ENCODE measurements around the gene TFF2.

TFF2 gene

DNA sequence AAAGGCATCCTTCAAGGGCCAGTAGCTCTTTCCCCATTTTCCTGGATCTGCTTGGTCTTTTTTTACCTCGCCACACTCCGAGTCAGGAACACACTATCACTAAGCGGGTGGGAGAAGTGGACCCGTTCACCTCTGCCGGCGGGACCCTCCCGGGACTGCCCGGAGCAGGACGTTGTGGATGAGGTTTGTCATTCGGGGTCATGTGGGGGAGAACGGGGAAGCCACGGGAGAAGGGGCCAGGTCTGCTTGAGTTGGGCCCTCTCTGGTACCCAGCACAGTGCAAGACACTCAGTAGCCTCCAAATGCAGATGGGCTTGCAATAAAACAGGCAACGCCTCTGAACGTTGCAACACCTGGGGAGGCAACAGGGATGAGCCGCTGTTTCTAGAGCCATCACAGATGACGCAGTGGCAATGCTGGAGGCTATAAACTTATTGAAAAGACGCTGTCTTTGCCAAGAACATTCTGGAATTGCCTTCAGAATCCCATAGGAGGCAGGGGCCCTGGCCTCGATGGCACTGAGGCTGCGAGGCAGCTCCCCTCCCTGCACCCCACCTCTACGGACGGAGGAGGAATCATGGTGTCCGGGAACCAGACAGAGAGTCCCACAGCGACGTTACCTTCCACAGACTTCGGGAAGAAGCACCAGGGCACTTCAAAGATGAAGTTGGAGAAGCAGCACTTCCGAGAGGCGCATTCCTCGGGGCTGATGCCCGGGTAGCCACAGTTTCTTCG, 3.8 kb downstream of the TFF2 start (continued):
- TF ChIP-seq, protein P1, sequence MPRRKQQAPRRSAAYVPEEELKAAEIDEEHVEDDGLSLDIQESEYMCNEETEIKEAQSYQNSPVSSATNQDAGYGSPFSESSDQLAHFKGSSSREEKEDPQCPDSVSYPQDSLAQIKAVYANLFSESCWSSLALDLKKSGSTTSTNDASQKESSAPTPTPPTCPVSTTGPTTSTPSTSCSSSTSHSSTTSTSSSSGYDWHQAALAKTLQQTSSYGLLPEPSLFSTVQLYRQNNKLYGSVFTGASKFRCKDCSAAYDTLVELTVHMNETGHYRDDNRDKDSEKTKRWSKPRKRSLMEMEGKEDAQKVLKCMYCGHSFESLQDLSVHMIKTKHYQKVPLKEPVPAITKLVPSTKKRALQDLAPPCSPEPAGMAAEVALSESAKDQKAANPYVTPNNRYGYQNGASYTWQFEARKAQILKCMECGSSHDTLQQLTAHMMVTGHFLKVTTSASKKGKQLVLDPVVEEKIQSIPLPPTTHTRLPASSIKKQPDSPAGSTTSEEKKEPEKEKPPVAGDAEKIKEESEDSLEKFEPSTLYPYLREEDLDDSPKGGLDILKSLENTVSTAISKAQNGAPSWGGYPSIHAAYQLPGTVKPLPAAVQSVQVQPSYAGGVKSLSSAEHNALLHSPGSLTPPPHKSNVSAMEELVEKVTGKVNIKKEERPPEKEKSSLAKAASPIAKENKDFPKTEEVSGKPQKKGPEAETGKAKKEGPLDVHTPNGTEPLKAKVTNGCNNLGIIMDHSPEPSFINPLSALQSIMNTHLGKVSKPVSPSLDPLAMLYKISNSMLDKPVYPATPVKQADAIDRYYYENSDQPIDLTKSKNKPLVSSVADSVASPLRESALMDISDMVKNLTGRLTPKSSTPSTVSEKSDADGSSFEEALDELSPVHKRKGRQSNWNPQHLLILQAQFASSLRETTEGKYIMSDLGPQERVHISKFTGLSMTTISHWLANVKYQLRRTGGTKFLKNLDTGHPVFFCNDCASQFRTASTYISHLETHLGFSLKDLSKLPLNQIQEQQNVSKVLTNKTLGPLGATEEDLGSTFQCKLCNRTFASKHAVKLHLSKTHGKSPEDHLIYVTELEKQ (tag by site-specific recombination; IDR thresholded peaks at IDR 0.05; ENCODE audit: borderline replicate concordance), result no peak
- TF ChIP-seq, protein P2, sequence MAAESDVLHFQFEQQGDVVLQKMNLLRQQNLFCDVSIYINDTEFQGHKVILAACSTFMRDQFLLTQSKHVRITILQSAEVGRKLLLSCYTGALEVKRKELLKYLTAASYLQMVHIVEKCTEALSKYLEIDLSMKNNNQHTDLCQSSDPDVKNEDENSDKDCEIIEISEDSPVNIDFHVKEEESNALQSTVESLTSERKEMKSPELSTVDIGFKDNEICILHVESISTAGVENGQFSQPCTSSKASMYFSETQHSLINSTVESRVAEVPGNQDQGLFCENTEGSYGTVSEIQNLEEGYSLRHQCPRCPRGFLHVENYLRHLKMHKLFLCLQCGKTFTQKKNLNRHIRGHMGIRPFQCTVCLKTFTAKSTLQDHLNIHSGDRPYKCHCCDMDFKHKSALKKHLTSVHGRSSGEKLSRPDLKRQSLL (tag by site-specific recombination; IDR thresholded peaks at IDR 0.05), result no peak
- TF ChIP-seq, protein P3, sequence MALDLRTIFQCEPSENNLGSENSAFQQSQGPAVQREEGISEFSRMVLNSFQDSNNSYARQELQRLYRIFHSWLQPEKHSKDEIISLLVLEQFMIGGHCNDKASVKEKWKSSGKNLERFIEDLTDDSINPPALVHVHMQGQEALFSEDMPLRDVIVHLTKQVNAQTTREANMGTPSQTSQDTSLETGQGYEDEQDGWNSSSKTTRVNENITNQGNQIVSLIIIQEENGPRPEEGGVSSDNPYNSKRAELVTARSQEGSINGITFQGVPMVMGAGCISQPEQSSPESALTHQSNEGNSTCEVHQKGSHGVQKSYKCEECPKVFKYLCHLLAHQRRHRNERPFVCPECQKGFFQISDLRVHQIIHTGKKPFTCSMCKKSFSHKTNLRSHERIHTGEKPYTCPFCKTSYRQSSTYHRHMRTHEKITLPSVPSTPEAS (tag by site-specific recombination; IDR thresholded peaks at IDR 0.05), result no peak
- TF ChIP-seq, protein P4, sequence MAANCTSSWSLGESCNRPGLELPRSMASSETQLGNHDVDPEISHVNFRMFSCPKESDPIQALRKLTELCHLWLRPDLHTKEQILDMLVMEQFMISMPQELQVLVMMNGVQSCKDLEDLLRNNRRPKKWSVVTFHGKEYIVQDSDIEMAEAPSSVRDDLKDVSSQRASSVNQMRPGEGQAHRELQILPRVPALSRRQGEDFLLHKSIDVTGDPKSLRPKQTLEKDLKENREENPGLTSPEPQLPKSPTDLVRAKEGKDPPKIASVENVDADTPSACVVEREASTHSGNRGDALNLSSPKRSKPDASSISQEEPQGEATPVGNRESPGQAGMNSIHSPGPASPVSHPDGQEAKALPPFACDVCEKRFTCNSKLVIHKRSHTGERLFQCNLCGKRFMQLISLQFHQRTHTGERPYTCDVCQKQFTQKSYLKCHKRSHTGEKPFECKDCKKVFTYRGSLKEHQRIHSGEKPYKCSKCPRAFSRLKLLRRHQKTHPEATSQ (tag by site-specific recombination; IDR thresholded peaks at IDR 0.05), result no peak

DNA sequence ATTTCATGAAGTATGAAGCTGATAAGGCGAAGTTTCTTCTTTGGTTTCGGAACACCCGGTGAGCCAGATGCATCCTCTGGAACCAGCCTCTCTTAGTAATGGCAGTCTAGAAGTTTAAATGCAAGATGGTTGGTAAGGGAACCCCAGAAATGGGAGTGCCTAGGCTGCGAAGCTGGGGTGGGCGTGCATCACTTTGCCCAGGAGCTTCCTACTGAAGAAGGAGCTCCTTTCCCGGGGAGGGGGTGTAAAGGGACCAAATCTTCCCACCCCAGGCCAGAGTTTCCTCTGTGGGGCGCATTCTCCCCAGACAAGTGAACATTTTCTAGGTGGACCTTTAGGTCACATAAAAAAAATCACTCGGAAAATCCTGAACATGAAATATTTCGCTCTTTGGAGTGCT, 4.4 kb downstream of the TFF2 start:
- Histone ChIP-seq H3K36me3 (ENCODE audit: control insufficient read depth in 2 of 2, insufficient read depth in 1 of 2, low read length in 2 of 2) (no peaks in the 10 kb centered on the region), H3K27ac (ENCODE audit: extremely low read depth, low read depth, low read length) (no peak overlapping the region), H3K4me1 (ENCODE audit: control insufficient read depth, insufficient read depth, low read length) (no peaks in the 10 kb centered on the region), H3K4me3 (ENCODE audit: low read depth, low read length) (no peak overlapping the region), H3K9me3 (ENCODE audit: control insufficient read depth, insufficient read depth, low read depth, low read length) (no peaks in the 10 kb centered on the region)
- CTCF ChIA-PET, result interaction anchor here (1.8 kb wide), 1 partner anchor 36 kb away, joined by 5 read pairs; no protein-coding TSS in a partner anchor
- POLR2A ChIA-PET, result no interaction called here
- TF ChIP-seq ZNF558 (tag by site-specific recombination; IDR thresholded peaks at IDR 0.05) (no peak), ZNF792 (tag by site-specific recombination; IDR thresholded peaks at IDR 0.05) (no peak), ZNF184 (tag by site-specific recombination; IDR thresholded peaks at IDR 0.05) (no peak), ZNF211 (tag by site-specific recombination; IDR thresholded peaks at IDR 0.05; ENCODE audit: low read depth) (no peak), ZNF837 (tag by site-specific recombination; IDR thresholded peaks at IDR 0.05) (no peak), SP7 (tag by site-specific recombination; IDR thresholded peaks at IDR 0.05) (no peak), ZNF239 (tag by site-specific recombination; IDR thresholded peaks at IDR 0.05) (no peak)

DNA sequence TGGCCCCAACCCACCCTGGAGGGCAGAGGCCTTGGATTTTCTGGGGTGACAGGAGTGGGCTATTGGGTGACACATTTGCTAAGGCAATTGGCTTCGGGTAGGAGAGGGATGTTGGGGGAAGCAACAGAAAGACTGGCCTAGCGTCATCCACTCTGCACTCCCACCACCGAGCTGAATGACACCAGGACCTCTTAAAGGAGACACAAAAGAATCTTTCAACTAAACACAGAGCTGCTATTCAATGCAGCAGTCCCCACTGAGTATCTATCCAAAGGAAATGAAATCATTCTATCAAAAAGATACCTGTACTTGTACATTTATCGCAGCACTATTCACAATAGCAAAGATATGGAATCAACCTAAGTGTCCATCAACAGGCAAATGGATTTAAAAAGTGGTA, 6.2 kb downstream of the TFF2 start:
- H3K4me1 ChIP-seq (ENCODE audit: control insufficient read depth, insufficient read depth, low read length), result no peaks in the 10 kb centered on the region
- H3K36me3 ChIP-seq (ENCODE audit: control insufficient read depth in 2 of 2, insufficient read depth in 1 of 2, low read length in 2 of 2), result no peaks in the 10 kb centered on the region
- no peak overlapping the region for H3K27ac ChIP-seq (ENCODE audit: extremely low read depth, low read depth, low read length)
- no peak overlapping the region for H3K4me3 ChIP-seq (ENCODE audit: low read depth, low read length)
- ChIA-PET POLR2A (no interaction called here), CTCF (interaction anchor here (0.5 to 1.1 kb wide), 3 partner anchors 15 to 1347 kb away, joined by 3 read pairs; no protein-coding TSS in a partner anchor)
- no peaks in the 10 kb centered on the region for H3K9me3 ChIP-seq (ENCODE audit: control insufficient read depth, insufficient read depth, low read depth, low read length)
- TF ChIP-seq, protein P3 (tag by site-specific recombination; IDR thresholded peaks at IDR 0.05), result no peak
- TF ChIP-seq FEZF1 (tag by site-specific recombination; IDR thresholded peaks at IDR 0.05) (no peak), ZFP37 (tag by site-specific recombination; IDR thresholded peaks at IDR 0.05) (no peak), ZNF585B (tag by site-specific recombination; IDR thresholded peaks at IDR 0.05) (no peak), HOXA7 (CRISPR knock-in tag; IDR thresholded peaks at IDR 0.05; ENCODE audit: borderline replicate concordance) (no peak), ZNF394 (tag by site-specific recombination; IDR thresholded peaks at IDR 0.05; ENCODE audit: borderline replicate concordance) (no peak), ZNF785 (tag by site-specific recombination; IDR thresholded peaks at IDR 0.05) (no peak), IKZF3 (tag by site-specific recombination; IDR thresholded peaks at IDR 0.05) (no peak), ZNF221 (tag by site-specific recombination; IDR thresholded peaks at IDR 0.05; ENCODE audit: borderline replicate concordance) (no peak), SP3 (tag by site-specific recombination; IDR thresholded peaks at IDR 0.05) (no peak)
- TF ChIP-seq, protein P5, sequence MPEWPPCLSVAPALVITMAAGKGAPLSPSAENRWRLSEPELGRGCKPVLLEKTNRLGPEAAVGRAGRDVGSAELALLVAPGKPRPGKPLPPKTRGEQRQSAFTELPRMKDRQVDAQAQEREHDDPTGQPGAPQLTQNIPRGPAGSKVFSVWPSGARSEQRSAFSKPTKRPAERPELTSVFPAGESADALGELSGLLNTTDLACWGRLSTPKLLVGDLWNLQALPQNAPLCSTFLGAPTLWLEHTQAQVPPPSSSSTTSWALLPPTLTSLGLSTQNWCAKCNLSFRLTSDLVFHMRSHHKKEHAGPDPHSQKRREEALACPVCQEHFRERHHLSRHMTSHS (tag by site-specific recombination; IDR thresholded peaks at IDR 0.05), result no peak
- TF ChIP-seq, protein P6, sequence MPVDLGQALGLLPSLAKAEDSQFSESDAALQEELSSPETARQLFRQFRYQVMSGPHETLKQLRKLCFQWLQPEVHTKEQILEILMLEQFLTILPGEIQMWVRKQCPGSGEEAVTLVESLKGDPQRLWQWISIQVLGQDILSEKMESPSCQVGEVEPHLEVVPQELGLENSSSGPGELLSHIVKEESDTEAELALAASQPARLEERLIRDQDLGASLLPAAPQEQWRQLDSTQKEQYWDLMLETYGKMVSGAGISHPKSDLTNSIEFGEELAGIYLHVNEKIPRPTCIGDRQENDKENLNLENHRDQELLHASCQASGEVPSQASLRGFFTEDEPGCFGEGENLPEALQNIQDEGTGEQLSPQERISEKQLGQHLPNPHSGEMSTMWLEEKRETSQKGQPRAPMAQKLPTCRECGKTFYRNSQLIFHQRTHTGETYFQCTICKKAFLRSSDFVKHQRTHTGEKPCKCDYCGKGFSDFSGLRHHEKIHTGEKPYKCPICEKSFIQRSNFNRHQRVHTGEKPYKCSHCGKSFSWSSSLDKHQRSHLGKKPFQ (tag by site-specific recombination; IDR thresholded peaks at IDR 0.05), result no peak

Data from HEK293 (cell line).